ENCODE results near the gene SYT8.
"Not testable (repeated sequence)": the region's sequence is repeated elsewhere in the genome, so short reads cannot be mapped to it uniquely, and the experiment has no call there.

SYT8 gene

GRCh38 chr11:1834779-1835670, at the start of gene SYT8:
Gene SYT8 (plus strand): TSS chr11:1834990. CDS start chr11:1835106, 116 bp downstream.
- DNase-seq, result no peak

- DNase-seq, result no peak
These were observed 48.9 kb upstream of the SYT8 start for GRCh38 chr11:1785749-1786413.

- DNase-seq, result no peak
These were observed 48.3 kb upstream of the SYT8 start for GRCh38 chr11:1786466-1786865.

GRCh38 chr11:1791912-1792311, 42.9 kb upstream of the SYT8 start:
- no peak for DNase-seq

GRCh38 chr11:1792461-1792860, 42.3 kb upstream of the SYT8 start:
- no peak for DNase-seq

- no peak for DNase-seq
These were observed 41.7 kb upstream of the SYT8 start for GRCh38 chr11:1793081-1793480.

GRCh38 chr11:1796413-1797011, 38.3 kb upstream of the SYT8 start:
- DNase-seq, result no peak

- DNase-seq, result no peak
These were observed 37.2 kb upstream of the SYT8 start for GRCh38 chr11:1797391-1798125.

GRCh38 chr11:1803246-1803645, 31.5 kb upstream of the SYT8 start:
- no peak for DNase-seq

- DNase-seq, result not testable (repeated sequence)
These were observed 30.8 kb upstream of the SYT8 start for GRCh38 chr11:1803835-1804519.

GRCh38 chr11:1805525-1805924, 29.3 kb upstream of the SYT8 start:
- no peak for DNase-seq

GRCh38 chr11:1807264-1807995, 27.4 kb upstream of the SYT8 start:
- no peak for DNase-seq

- no peak for DNase-seq
These were observed 24.0 kb upstream of the SYT8 start for GRCh38 chr11:1810761-1811160.

GRCh38 chr11:1812274-1812673, 22.5 kb upstream of the SYT8 start:
- DNase-seq, result no peak

- DNase-seq, result no peak
These were observed 22.0 kb upstream of the SYT8 start for GRCh38 chr11:1812801-1813200.

GRCh38 chr11:1813356-1813755, 21.4 kb upstream of the SYT8 start:
- not testable (repeated sequence) for DNase-seq

- DNase-seq, result no peak
These were observed 20.1 kb upstream of the SYT8 start for GRCh38 chr11:1814691-1815090.

GRCh38 chr11:1815311-1815710, 19.5 kb upstream of the SYT8 start:
- no peak for DNase-seq

- no peak for DNase-seq
These were observed 19.0 kb upstream of the SYT8 start for GRCh38 chr11:1815751-1816150.

- DNase-seq, result no peak
These were observed 17.8 kb upstream of the SYT8 start for GRCh38 chr11:1817000-1817399.

- DNase-seq, result no peak
These were observed 17.3 kb upstream of the SYT8 start for GRCh38 chr11:1817511-1817910.

- DNase-seq, result no peak
These were observed 15.7 kb upstream of the SYT8 start for GRCh38 chr11:1819074-1819473.

Data from stimulated activated naive CD4-positive, alpha-beta T cell (primary cell).